NCI-H2107 (cell line): Measurements from ENCODE around the gene GRHL3.

ENCODE experiments used
- DNase-seq: peaks from one replicate; lab custom pipeline; 2025; lab: John Stamatoyannopoulos, UW

Gene GRHL3

DNA sequence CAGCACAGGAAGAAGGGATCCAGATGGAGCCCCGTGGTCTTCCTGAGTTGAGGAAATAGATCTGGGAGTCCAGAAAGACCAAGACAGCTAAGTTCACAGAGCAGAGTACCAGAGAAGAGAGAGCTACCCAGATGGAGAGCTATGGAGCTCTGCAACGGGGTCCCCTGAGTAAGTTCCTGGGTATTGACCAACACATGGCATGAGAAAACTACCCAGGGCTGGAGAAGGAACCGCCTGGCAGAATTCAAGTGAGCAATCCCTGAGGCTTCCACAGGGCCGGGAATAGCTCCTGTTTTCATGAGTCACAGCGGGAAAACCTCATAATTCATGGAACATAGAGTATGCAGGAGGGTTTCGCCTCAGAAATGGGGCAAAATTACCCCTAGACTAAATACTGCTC, 74.7 kb downstream of the GRHL3 start:
- DNase-seq: no peak

DNA sequence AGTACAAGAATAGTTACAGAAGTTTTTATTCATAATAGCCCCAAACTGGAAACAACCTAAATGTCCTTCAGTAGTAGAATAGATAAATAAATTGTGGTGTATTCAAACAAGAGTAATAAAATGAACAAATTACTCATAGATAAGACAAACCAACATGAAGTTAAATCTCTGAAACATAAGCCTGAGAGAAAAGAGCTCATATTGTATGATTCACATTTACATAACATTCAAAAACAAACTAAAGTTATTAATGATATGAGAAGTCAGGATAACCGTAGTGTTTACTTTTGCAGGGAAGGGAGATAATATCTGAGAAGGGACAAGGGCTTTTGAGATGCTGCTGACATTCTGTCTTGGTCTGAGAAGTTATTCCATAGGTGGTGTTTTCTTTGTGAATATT, 80.9 kb downstream of the GRHL3 start:
- DNase-seq: no peak

DNA sequence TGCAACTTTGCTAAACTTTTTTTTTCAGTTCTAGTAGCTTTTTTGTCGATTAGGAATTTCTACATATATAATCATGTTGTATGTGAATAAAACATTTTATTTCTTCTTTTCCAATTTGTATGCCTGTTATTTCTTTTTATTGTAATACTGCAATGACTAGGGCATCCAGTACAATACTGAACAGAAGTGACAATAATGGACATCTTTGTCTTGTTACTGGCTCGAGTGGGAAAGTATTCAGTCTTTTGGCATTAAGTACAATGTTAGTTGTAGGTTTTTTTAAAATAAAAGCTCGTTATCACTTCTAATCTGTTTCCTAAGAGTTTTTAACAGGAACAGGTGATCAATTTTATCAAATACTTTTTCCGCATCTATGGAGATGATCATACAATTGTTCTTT, 84.6 kb downstream of the GRHL3 start:
- no peak for DNase-seq
